HG02623 (cell line): ENCODE measurements around the gene YIF1A.

Source experiments
- ATAC-seq: cut with Tn5 transposase; IDR thresholded peaks from one replicate; pipeline ENCODE4 v1.9.1; 2021; ENCODE audit warnings: moderate library complexity; ENCODE audit not compliant: unreplicated experiment

Gene YIF1A

GRCh38 chr11:66248903-66249302, 40.0 kb downstream of the YIF1A start:
- no peak for ATAC-seq

GRCh38 chr11:66247801-66248200, 41.1 kb downstream of the YIF1A start:
- no peak for ATAC-seq

GRCh38 chr11:66247295-66247694, 41.6 kb downstream of the YIF1A start:
- no peak for ATAC-seq

GRCh38 chr11:66243782-66244535, 45.0 kb downstream of the YIF1A start:
- no peak for ATAC-seq

GRCh38 chr11:66242095-66242765, 46.7 kb downstream of the YIF1A start:
- no peak for ATAC-seq

GRCh38 chr11:66240781-66241136, 48.2 kb downstream of the YIF1A start:
- no peak for ATAC-seq

- ATAC-seq = no peak
Observed at GRCh38 chr11:66239998-66240780, 48.8 kb downstream of the YIF1A start.

- no peak for ATAC-seq
Observed at GRCh38 chr11:66239511-66239910, 49.4 kb downstream of the YIF1A start.

- no peak for ATAC-seq
Observed at GRCh38 chr11:66238786-66239413, 50.0 kb downstream of the YIF1A start.

- ATAC-seq = no peak
Observed at GRCh38 chr11:66237867-66238266, 51.1 kb downstream of the YIF1A start.

GRCh38 chr11:66235141-66235540, 53.8 kb downstream of the YIF1A start:
- no peak for ATAC-seq
